ENCODE results near the gene MAD1L1.

The MAD1L1 gene

DNA sequence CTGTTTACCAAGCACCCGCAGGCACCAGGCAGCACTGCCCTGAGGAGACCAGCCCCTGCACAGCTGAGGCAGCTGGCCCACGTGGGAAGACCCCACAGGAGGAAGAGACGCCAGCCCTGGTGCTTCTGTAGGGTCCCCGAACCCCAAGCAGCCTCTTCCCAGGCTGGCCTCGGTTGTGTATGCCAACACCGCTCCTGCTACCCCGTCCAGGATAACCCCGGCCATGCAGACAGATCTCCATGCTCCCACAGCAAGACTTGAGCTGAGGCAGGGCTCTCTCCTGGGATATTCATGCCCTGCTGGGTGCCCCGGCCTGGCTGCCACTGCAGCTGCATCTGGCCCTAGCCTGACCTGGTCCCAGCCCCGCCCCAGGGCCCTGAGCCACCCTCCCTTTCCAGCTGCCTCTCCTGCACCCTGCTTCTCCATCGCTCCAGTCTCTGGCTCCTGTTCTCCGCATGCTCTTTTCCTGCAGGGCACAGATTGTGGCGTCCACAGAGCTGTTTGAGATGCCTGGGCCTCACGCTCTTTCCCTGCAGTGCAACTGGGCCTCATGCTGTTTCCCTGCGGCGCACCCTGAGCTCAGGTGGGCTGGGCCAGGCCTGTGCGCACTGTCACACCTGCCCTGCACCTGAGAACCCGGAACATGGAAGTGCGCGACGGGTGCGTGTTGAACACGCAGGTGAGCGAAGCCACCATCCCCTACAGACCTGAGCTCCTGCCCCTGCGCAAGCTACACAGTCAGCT lies 326.5 kb downstream of the MAD1L1 start:
- no peak for DNase-seq (ENCODE audit: low read depth in 2 of 2, low spot score in 1 of 2)

DNA sequence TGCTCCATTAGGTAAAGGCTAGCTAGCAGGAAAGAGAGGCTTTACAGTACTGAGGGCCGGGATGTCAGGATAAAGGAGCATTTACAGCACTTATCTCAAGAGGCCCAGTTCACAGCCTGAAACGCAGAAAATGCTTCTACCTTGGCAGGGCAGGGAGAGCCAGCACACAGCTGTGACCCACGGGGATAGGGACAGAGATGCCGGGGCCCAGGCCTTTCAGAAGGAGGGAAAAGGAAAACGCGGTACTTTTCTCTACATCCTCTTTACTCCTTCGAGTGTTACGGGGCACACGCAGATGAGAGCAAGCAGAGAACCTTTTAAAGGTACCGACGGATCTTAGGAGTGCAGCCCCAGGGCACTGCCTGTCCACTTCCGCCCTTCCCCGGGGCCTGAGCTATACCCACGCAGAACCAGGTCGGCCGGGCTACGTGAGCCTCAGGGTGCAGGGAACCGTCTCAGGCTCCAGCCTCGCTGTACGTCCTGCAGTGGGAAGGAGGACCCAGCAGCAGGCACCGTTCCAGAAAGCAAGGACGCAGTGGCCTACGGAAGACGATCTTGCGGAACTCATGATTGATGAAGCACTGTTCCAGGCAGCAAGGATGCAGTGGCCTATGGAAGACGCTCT lies 330.4 kb downstream of the MAD1L1 start:
- DNase-seq (ENCODE audit: low read depth in 2 of 2, low spot score in 1 of 2), result no peak

DNA sequence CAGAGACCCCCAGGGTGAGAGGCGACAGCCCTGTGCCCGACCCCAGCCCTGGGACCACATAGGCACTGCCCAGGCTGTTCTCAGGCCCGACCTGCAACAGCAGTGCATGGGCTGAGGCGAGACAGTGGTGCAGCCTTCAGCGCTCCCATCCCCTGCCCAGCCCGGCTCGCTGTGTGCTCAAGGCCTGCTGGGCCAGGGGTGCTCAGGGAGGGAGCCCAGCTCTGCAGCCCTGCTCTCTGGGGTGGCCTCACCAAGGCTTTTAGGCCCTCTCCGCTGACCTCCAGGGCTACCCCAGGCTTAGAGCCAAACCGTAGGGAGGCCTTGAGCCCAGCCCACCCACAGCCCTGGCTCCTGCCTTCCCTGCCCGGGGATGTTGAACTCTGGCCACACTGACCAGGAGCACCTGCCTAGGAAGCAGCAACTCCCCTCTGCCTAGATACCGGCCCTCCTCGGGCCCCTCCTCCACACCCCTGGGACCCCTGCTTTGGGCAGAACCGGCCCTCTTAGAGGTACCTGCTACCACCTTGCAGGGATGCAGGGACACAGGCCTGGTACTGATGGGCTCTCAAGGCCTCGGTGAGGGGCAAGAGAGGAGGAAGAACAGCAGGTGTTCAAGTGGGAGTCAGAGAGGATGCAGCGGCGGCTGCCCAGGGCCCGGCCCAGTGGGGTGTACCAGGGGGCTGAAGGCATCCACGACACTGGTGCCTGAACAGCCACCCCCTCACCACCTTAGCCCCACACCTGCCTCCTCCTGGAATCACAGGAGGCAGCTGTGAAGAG lies 331.1 kb downstream of the MAD1L1 start:
- DNase-seq (ENCODE audit: low read depth in 2 of 2, low spot score in 1 of 2), result no peak

DNA sequence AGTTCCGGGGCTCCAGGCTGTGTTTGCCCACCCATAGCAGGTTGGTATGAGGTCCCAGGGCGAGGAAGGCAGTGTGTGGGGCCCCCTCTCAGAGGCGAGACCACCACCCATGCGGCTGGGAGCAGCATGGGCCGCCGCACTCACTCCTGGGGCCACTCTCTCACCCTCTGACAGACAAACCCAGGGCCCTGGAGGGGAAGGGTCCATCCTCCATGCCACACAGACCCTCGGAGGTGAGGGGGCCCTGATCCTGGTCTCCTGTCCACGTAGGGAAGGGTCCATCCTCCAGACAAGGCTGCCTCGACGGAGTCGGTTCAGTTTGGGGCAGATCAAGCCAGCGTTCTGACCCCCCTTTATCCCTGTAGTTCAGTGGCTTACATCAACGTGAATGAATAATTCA lies 331.9 kb downstream of the MAD1L1 start:
- no peak for DNase-seq (ENCODE audit: low read depth in 2 of 2, low spot score in 1 of 2)

DNA sequence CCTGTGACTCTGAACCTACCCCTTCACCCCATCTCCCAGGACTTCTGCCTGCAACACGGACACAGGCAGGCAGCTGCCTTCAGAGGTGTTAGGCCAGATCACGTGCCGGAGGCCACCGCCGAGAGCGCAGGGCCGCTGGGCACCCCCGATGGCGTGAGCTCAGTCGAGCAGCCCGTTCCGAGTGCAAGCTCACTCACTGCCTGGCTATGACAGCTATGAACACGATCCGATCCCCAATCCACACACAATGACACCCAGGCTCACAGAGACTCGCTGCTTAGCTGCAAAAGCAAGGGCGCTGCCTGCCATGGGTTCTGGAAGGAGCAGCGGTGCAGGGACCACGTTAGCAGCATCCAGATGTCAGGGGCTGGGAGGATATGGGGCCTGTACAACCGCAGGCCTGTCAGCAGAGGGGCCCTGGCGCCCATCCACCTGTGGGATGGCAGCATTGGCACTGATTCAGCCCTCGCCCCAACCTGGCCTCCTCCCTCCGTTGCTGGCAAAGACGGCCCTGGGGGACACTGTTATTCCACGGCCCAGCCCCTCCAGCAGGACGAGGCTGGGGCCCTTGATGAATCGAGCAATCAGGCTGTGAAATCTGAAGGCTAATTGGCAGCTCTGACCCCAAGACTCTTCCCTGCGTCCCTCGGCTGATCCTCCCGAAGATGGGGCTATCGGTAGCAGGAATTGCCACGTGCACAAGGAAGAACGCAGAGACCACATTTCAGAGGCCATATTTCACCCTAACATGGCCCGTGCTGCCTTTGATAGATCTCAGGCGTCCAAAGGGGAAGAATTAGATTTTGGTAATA lies 332.6 kb downstream of the MAD1L1 start:
- DNase-seq (ENCODE audit: low read depth in 2 of 2, low spot score in 1 of 2), result no peak

DNA sequence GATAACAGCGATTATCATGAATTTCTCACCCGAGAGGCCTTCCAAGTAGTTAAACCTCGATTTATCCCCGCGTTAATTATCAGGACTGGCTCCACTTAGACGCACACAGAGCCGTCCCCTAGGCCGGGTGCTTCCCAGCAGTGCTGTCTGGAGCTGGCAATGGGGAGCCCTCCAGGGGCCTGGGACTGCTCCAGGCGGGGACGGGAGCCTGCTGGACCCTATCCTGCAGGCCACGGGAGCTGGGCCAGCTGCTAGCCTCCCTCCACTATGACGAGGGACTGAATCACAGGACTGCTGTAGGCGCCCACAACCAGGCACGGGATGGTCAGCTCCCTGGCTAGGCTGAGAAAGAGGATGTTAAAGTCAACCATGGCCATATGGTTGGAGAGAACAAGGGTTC lies 333.5 kb downstream of the MAD1L1 start:
- no peak for DNase-seq (ENCODE audit: low read depth in 2 of 2, low spot score in 1 of 2)

DNA sequence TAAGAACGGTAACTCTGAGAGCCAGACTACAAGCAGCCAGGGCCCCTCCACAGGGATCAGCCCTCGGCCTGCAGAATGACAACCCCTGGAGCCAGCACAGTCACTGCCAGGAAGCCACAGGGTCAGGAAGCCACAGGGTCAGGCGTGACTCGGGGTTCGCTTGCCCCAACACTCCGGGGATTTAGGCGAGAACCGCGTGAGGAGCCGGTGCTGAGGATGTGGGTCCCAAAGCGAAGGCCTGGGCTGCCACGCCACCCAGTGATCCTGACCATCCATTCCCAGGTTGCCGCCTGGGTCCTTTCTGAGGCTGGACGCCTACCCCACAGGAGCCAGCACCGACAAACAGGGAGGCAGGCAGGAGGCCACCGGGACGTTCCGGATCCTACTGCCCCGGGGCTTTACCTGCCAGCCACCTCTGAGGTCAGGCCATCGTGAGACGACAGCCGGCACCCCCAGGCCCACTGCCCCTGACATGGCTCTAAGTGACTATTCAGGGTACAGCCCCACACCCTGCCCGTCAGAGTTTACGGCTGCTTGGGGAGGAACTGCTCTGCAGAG lies 334.0 kb downstream of the MAD1L1 start:
- no peak for DNase-seq (ENCODE audit: low read depth in 2 of 2, low spot score in 1 of 2)

DNA sequence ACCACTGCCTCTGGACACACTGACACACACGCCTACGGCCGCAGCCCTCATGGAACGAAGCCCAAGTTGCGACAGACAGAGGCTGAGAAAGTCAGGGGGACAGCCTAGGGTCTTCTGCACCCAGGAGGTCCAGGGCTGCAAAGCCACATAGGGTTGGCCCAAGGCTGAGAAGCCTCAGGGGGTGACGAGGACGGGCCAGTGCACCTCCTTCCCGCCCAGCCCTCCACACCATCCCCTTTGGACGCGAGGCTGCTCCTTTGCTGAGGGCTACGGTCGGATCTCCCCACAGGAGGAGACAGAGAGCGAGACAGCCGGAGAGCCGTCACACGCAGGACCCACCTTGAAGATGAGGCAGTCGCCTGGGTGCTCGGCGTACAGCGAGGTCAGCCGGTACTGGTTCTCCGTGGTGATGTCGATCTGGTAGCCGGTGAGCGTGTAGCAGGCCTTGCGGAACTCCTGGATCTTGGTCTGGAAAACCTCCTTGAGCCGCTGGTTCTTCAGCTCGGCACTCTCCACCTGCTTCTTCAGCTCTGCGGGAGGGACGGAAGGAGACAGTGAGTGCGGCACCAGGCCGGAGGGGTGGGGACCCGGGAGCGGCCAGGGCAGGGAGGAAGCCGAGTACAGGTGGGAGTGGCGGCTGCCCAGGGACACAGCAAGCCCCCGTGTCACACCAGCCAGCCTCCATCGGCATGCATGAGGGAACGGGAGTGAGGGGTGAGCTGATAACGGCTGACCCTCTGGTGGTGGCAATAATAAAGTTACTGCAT lies 334.7 kb downstream of the MAD1L1 start:
- DNase-seq (ENCODE audit: low read depth in 2 of 2, low spot score in 1 of 2), result no peak

DNA sequence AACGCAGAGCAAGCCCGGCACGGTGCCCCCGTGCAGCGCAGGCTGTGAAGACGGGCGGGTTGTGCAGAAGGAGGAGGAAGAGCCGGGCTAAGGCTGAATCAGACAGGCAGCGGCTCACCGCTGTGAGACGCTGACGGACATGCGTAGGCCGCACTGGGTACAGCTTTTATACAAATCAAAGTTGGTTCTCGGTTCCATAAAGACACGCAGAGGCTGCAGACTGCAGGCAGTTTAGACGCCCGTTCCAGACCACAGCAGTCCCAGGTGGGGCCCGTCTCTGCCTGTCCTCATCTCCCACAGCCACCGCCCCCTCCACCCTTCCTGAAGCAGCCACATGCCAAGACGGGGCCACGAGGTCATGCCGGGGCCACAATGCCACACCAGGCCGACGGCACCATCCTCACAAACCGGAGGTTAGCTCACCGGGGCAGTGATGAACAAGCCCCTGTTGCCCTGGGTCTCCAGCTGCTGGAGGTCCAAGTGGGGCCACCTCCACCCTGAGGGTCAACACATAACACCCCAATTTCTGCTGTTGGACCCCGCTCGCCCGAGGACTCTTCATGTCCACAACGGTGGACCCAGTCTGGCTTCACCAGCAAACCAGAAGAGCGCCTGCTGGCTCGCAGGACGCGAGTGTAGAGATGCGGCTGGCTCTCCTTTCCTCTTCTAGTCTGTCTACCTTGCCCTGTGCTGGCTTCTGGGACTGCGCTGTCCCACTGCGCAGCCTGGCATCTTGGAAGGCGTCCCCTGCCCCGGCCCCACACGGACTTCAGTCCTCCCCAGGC lies 335.5 kb downstream of the MAD1L1 start:
- no peak for DNase-seq (ENCODE audit: low read depth in 2 of 2, low spot score in 1 of 2)

DNA sequence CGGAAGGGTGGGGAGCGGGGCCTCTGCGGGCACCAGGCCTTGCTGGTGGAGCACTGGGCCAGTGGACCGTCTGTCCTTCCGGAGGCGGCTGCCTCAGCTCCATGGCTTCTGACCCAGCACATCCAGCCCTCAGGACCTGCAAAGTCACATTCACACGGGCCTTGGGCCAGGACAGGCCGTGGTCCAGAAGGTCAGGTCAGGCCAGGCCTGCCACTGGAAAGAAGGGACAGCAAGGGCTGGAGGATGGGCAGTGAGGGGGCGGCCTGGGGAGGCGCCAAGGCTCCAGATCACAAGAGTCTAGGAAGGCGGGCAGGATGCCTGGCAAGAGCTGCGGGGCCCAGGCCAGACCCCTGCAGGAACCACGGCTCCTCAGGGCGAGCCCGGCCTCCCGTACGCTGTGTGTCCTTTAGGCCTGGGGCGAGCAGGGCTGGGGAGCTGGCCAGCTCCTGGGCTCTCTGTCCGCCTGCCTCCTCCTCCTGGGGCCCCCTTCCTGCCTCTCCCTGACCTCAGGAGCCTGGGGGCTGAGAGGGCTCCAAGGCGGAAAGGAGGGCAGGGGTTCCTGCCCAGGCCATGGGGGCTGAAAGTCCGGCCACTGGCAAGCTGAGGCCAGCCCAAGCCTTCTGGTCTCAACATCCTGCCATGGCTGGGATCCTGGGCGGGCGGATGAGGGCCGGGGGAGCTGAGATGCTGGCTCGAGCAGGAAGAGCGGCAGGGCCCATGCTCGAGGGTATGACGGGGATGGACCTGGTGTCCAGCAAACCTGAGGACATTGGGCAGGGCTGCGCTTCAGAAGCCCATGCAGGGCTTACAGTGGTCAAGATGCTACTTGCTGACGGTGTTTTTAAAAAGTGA lies 336.9 kb downstream of the MAD1L1 start:
- no peak for DNase-seq (ENCODE audit: low read depth in 2 of 2, low spot score in 1 of 2)

DNA sequence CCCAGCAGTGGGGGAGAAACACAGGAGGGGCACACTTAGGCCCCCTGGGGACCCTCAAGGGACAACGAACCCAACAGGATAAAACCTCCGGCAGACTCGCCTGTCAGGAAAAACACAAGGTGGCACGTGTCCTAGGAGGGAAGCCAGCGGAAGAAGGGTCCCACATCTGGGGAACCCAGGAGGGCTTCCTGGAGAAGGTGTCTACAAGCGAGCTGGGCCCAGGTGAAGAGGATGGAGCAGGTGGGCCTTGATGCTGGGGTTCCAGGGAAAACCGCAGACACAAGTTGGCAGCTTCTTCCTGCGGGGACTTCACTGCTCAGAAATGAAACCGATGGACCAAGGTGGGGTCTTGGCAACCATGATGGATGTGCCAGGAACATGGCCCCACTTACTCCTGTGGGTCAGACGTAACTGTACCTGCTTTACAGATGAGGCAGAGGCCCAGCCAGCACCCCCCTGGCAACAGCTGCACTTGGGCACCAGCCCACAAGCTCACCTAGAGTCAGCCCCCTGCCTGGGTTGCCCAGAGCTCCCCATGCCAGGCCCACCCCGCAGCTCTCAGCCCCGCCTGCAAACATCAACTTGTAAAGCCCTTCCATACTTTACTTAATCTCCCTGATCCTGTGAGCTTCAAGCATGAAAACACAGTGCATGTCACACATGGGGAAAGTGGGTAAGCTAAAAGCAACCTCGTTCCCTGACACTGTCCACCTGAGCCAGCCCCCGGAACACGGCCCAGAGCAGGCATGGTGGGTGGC lies 337.7 kb downstream of the MAD1L1 start:
- no peak for DNase-seq (ENCODE audit: low read depth in 2 of 2, low spot score in 1 of 2)

DNA sequence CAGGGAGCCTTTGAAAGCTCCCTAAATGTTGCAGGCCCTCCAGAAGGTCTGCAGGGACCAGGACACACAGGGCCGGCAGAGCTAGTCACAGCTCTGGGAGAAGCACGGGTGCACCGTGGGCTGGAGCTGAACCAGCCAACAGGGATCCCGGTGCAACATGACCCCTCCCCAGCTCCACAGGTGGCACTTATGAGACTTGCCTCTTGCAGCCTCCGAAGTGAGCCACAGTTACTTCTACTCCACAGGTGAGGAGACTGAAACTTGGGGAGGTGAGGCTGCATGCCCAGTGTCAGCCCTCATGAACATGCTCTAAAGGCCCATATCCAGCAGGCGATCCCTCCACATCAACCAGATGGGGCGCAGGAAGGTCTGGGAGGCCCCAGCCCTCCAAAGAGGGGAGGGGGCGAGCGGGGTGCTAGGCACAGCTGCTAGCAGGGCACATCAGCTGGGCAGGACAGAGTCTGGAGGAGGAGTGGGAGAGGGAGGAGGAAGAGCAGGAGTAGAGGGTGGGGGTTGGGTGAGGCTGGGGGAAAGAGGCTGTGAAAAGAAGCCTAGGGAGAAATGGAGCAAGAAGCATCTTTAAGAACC lies 338.3 kb downstream of the MAD1L1 start:
- no peak for DNase-seq (ENCODE audit: low read depth in 2 of 2, low spot score in 1 of 2)

DNA sequence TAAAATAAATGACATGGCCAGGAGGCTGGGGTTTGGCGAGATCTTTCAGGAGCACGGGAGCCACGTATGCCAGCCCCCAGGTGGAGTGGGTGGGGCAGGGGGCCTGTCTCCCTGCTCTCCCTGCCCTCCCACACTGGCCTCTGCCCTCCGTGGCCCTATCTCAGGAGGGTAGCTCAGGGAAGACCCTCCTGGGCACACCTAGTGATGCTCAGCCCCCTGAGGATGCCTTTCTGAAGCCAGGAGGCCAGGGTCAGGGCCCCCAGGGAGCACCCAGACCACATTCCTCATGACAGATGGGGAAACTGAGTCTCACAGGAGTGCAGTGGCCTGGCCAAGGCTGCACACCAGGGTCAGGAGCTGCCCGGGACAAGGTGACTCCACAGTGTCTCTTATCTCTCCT lies 339.3 kb downstream of the MAD1L1 start:
- DNase-seq (ENCODE audit: low read depth in 2 of 2, low spot score in 1 of 2), result no peak

DNA sequence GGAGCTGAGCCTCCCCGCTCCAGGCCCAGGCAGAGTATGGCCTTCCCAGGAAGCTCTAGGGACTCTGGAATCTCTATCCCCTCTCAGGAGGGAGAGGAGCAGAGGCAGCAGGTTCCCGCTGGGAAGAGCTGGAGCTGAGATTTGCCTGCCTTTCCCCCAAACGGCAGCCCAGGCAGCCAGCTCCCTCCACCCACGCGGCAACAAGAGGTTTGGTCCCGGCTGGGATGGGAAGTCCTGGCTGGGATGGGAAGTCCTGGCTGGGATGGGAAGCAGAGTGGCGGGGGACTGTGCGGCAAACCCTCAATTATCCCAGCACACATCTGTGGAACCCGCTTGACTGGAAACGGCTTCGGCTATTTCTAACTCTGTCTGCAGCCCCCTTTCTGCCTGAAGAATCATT lies 339.7 kb downstream of the MAD1L1 start:
- DNase-seq (ENCODE audit: low read depth in 2 of 2, low spot score in 1 of 2), result no peak

DNA sequence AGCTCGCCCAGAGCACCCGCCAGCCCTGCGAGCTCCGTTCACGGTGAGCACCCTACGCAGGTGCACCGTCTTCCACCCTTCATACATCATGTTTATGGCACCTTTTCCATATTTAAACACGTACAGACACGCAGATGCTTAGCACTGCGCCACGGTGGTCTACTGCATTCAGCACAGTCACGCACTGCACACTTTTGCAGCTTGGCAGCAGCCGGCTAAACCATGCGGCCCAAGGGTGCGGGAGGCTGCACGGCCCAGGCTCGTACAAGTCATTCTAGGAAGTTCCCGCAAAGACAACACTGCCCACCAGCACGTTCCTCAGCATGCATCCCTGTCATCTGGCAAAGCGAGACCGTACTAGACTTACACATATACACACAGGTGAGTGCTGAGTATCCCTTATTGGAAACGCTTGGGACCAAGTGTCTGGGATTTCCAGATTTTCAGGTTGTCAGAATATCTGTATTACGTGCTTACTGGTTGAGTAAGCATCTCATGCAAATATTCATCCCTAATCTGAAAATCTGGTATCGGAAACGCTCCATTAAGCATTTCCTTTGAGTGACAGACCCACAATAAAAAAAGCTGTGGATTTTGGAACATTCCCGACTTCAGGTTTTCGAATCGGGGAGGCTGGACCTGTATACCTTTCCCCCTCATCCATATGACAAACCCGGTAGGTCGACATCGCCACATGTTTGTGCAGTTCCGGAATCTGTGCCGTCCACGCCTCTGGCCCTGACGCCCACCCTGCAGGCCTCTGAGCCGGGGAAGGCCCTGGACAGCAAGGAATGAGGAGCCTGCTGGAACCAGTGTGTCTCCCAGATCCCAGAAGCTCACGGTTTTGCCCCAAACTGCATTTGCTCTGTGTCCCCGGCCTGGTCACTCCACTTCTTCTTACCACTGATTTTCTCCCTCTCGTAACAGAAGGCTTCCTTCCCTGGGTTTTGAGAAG lies 340.5 kb downstream of the MAD1L1 start:
- DNase-seq (ENCODE audit: low read depth in 2 of 2, low spot score in 1 of 2), result no peak

Measured in stimulated activated CD8-positive, alpha-beta memory T cell treated with anti-CD3 and anti-CD28 coated beads, Interleukin-4, amount 100 ng/mL, for 4 hours (primary cell).